ENCODE data around the gene WNK3. TPM values are rescaled to one million over a fixed set of nuclear protein-coding genes. Genes with fewer than 3 reads are reported as not detected.

The WNK3 gene
- total RNA-seq, 1 donor from 2014 or later, result 19.7 TPM

- Mint-ChIP-seq H3K4me3 (ENCODE audit: unreplicated experiment) (no peak overlapping the region), H3K36me3 (ENCODE audit: unreplicated experiment) (no peaks in the 10 kb centered on the region), H3K4me1 (ENCODE audit: low read depth, unreplicated experiment) (no peaks in the 10 kb centered on the region), H3K9me3 (ENCODE audit: unreplicated experiment) (no peaks in the 10 kb centered on the region), H3K27me3 (ENCODE audit: unreplicated experiment) (no peaks in the 10 kb centered on the region), H3K27ac (ENCODE audit: unreplicated experiment) (no peak overlapping the region)
- TF ChIP-seq CTCF (IDR thresholded peaks at IDR 0.05; ENCODE audit: partially characterized antibody, unreplicated experiment), result no peak
- DNase-seq, result no peak
Observed at GRCh38 chrX:54320067-54320466, 37.8 kb downstream of the WNK3 start.

GRCh38 chrX:54306379-54306778, 51.5 kb downstream of the WNK3 start:
- H3K4me3 Mint-ChIP-seq (ENCODE audit: unreplicated experiment), result no peak overlapping the region
- no peak overlapping the region for H3K27ac Mint-ChIP-seq (ENCODE audit: unreplicated experiment)
- H3K36me3 Mint-ChIP-seq (ENCODE audit: unreplicated experiment), result peaks cover 6% of the 10 kb centered on the region
- no peaks in the 10 kb centered on the region for H3K9me3 Mint-ChIP-seq (ENCODE audit: unreplicated experiment)
- no peak for TF ChIP-seq CTCF (IDR thresholded peaks at IDR 0.05; ENCODE audit: partially characterized antibody, unreplicated experiment)
- H3K27me3 Mint-ChIP-seq (ENCODE audit: unreplicated experiment), result no peaks in the 10 kb centered on the region
- no peaks in the 10 kb centered on the region for H3K4me1 Mint-ChIP-seq (ENCODE audit: low read depth, unreplicated experiment)
- DNase-seq, result no peak

- no peaks in the 10 kb centered on the region for H3K9me3 Mint-ChIP-seq (ENCODE audit: unreplicated experiment)
- TF ChIP-seq CTCF (IDR thresholded peaks at IDR 0.05; ENCODE audit: partially characterized antibody, unreplicated experiment), result no peak
Observed at GRCh38 chrX:54301516-54301915, 56.3 kb downstream of the WNK3 start.

GRCh38 chrX:54294306-54294705, 63.5 kb downstream of the WNK3 start:
- H3K9me3 Mint-ChIP-seq (ENCODE audit: unreplicated experiment), result no peaks in the 10 kb centered on the region
- no peaks in the 10 kb centered on the region for H3K36me3 Mint-ChIP-seq (ENCODE audit: unreplicated experiment)
- H3K27ac Mint-ChIP-seq (ENCODE audit: unreplicated experiment), result no peak overlapping the region
- H3K27me3 Mint-ChIP-seq (ENCODE audit: unreplicated experiment), result no peaks in the 10 kb centered on the region
- no peak overlapping the region for H3K4me3 Mint-ChIP-seq (ENCODE audit: unreplicated experiment)
- TF ChIP-seq CTCF (IDR thresholded peaks at IDR 0.05; ENCODE audit: partially characterized antibody, unreplicated experiment), result no peak
- H3K4me1 Mint-ChIP-seq (ENCODE audit: low read depth, unreplicated experiment), result no peaks in the 10 kb centered on the region
- no peak for DNase-seq

More at GRCh38 chrX:54301516-54301915, 56.3 kb downstream of the WNK3 start:
- Mint-ChIP-seq H3K4me1 (ENCODE audit: low read depth, unreplicated experiment) (no peaks in the 10 kb centered on the region), H3K4me3 (ENCODE audit: unreplicated experiment) (no peak overlapping the region), H3K27me3 (ENCODE audit: unreplicated experiment) (no peaks in the 10 kb centered on the region), H3K27ac (ENCODE audit: unreplicated experiment) (no peak overlapping the region), H3K36me3 (ENCODE audit: unreplicated experiment) (peaks cover 6% of the 10 kb centered on the region)
- DNase-seq, result no peak

- Mint-ChIP-seq H3K4me1 (ENCODE audit: low read depth, unreplicated experiment) (no peaks in the 10 kb centered on the region), H3K27ac (ENCODE audit: unreplicated experiment) (no peak overlapping the region), H3K27me3 (ENCODE audit: unreplicated experiment) (no peaks in the 10 kb centered on the region), H3K36me3 (ENCODE audit: unreplicated experiment) (no peaks in the 10 kb centered on the region), H3K9me3 (ENCODE audit: unreplicated experiment) (no peaks in the 10 kb centered on the region), H3K4me3 (ENCODE audit: unreplicated experiment) (no peak overlapping the region)
- no peak for DNase-seq
- no peak for TF ChIP-seq CTCF (IDR thresholded peaks at IDR 0.05; ENCODE audit: partially characterized antibody, unreplicated experiment)
Observed at GRCh38 chrX:54292755-54293154, 65.1 kb downstream of the WNK3 start.

Measured in glutamatergic neuron (in vitro differentiated cells).